ENCODE data around the gene KLHL40. TPM values are rescaled to one million over a fixed set of nuclear protein-coding genes. Genes with fewer than 3 reads are reported as not detected.

Gene KLHL40
- total RNA-seq, 1 donor from 2014 or later, result not detected

DNA sequence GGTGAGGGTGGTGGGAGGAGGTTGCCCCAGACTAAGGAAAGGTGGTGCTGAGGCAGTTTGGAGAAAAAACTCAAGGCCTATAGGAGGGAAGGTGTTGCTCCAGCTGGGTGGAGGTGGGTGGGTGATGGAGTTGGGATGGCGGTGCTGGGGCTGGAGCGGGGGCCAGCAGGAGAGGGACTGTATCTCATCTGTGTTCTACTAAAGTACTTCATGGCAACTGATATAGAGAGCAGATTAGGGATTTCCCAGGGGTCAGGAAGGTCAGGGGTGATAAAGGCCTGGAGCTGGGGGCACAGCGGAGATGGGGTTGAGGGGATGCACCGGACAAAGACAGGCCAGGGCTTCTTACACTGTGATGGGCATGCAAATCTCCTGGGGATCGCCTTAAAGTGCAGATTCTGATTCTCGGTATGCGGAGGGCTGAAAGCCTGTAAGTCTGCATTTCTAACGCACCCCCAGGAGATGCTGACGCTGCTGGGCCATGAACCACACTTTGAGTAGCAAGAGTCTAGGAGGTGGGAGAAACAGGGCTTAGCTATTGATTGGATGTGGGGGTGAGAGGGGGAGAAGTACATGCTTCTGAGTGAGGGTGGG lies 4.2 kb downstream of the KLHL40 start:
- DNase-seq (ENCODE audit: low read depth), result no peak

DNA sequence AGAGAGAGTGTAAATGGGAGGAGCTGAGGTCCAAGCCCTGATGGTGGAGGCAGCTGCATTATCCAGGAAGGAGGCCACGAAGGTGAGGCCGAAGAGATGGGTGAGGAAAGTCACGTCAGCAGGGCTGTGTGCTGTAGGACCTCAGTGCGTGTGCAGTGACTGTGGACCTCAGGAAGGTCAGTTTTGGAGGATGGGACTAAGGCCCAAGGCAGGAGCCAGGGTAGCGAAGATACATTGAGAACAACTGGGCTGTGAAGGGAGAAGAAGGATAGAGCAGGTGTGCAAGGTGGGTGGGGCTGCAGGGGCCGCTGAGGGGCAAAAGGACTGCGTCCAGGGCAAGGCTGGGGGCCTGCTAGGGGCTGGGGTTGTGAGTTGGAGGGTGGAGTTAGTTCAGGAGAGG lies 4.9 kb downstream of the KLHL40 start:
- DNase-seq (ENCODE audit: low read depth), result no peak

DNA sequence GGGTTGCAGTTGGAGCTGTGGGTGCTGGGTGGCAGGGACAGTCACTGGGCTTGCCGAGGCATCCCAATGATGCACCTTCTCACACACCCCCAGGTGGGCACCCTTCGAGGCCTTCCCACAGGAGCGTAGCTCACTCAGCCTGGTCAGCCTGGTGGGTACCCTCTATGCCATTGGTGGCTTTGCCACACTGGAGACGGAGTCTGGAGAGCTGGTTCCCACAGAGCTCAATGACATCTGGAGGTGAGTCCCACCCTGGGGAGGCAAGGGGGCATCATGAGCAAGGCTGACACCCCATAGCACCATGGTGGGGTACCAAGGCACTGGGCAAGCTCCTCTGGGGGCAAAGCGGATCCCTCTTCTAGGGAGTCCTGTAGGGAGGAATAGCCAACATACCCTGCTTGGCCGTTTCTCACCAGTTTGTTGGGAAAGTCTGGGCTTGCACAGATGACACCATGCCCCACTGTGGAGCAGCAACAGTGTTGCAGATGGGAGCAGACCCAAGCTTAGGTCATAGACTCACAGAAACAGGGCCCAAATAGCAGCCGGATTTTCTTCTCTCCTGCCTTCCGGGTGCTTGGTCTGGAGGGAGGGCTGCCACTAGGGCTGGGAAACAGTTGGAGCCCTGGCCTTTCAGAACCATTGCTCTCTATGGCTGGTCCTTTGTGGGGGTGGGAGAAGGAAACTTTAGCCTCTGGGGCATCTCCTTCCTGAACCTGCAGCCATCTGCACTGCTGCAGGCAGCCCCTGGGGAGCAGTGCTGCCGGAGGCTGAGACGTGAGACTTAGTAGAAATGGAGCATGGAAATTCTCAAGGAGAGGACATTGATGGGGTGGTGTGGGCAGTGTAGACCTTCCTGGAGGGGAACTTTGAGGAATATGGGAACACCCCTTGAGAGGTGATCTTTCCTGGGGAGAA lies 5.7 kb downstream of the KLHL40 start:
- DNase-seq (ENCODE audit: low read depth), result no peak

DNA sequence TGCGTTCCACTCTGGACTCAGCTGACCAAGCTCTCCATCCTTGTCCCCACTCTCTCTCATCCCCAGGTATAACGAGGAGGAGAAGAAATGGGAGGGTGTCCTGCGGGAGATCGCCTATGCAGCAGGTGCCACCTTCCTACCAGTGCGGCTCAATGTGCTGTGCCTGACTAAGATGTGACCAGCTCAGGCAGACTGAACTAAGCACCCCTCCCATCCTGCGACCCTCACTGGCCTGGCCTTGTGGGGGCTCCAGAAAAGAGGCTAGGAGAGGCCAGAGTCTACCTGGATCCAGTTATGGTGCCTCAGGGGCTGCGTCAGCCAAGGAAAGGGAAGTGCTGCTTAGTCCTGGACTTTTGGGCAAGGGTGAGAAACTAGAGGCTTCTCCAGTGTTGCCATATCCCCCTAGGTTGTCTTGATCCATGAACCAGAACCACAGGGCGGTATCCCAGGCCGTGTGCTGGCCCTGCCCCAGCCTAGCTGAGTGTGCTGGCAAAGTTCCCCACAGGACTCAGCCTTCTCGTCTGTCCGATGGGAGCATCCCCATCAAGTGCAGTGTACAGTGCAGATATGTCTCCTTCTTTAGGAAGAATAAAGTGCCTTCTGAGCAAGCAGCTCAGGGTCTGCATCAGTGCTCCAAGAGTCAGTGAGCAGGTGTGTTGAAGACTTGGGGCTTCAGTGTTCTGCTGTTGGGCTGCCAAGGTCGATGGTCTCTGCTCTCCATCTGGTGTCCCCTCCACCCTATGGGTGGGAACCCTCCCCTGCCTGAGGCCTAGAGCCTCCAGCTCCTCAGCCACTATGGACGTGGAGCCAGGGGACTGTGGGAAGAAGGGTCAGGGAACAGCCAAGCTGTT lies 6.7 kb downstream of the KLHL40 start:
- no peak for DNase-seq (ENCODE audit: low read depth)

DNA sequence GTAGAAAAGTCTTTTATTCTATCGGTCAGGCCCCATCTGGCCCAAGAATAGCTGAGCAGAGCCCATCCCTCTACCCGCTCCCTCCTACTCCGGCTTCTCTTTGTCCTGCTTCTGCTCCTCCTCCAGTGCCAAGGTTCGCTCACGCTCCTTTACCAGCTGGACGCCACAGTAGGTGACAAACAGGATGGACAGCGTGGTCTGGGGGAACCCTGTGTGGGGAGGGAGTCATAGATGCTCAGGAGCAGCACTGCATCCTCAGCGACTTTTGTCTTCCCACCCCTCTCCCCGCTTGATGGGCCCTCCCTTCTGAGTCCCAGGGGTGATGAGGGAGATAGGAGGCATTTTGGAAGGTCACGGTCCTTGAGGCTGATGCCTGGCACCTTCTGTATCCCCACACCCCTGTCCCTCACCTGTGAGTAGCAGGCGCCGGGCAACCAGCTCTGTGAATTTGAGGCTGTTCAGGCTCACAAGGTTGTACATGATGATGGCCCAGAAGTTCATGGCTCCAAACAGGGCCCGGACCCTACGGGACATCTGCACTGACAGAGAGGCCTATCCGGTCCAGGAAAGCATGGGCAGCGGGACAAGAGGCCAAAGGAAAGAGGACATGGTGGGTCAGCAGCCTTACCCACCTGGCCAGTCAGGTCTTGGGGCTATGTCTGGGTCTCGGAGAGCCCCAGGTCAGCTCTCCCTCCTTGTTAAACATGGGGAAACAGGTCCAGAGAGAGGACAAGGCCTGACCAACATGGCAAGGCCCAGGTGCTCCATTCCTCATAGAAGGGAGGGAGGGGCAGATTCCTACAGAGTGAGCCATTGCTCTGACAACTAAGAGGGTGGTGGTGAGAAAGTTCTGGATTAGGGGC lies 7.6 kb downstream of the KLHL40 start:
- DNase-seq (ENCODE audit: low read depth), result no peak

DNA sequence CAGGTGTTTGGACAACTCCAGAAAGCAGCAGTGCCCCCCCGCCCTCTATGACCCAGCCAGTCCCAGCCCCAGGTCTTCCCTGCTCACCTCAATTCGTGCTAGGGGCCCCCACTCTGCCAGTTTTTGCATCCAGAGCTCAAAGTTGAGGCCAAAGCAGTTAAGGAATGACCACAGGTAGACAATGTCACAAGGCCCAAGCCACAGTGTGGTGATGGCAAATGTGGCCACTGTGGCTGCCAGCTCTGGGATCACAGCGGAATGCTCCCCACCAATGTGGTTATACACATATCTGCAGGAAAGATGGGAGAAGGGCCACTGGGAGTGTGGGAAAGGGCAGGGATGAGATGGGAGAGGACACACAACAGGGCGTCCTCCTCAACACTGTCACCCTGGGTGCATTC lies 8.2 kb downstream of the KLHL40 start:
- DNase-seq (ENCODE audit: low read depth), result no peak

DNA sequence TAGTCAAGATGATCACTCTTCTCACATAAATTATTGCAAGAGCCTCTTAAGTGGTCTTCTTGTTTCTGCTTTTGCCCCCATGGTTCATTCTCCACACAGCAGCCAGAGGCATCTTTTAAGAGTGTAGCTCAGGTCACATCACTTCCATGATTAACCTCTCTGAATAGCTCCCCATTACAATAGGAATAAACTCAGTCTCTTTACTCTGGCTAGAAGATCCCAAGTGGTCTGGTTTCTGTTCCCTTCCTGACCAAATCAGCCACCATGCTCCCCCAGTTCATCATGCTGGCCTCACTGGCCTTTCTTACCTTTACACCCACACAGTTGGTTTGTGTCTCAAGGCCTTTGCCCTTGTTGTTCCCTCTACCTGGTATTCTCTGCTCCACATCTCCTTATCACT lies 9.0 kb downstream of the KLHL40 start:
- DNase-seq (ENCODE audit: low read depth), result no peak

DNA sequence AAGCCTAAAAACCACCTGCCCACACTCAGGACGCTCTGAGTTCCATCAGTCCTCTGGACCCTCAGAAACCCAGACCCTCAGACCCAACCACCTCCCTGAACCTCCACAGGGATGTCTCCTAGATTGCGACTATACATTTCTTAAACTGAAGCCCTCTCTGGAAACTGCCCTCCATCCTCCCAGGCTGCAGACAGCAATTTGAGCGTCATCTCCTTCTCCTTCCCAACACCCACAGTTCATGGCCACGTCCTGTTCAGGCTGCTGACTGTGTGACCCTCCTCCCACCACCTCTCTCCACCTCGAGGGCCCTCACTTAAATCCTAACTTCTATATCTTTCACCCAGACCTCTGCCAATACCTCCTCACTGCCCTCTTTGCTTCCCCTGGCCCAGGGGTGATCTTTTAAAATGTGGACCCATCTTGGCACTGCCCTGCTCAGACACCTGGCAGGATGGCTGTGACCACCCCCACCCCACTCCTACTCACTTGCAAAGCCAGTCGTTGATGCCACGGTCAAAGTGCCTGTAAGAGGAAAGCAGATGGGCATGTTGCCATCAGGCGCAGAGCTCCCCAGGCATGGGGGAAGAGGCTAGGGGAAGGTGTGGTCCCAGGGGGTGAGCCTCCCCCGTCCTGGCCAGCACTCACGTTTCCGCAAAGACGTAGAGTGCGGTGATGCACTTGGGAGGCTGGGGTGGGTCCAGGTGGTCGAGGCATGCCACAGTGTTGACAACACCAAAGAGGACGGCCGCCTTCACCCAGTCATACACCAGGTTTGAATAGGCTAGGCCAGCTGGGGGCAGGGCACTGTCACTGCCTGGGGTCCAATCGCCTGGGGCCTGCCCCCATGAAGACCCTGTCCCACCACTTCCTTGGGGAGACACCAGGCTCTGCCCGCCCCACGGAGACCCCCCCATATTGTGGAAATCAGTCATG lies 11.3 kb downstream of the KLHL40 start:
- DNase-seq (ENCODE audit: low read depth), result no peak

DNA sequence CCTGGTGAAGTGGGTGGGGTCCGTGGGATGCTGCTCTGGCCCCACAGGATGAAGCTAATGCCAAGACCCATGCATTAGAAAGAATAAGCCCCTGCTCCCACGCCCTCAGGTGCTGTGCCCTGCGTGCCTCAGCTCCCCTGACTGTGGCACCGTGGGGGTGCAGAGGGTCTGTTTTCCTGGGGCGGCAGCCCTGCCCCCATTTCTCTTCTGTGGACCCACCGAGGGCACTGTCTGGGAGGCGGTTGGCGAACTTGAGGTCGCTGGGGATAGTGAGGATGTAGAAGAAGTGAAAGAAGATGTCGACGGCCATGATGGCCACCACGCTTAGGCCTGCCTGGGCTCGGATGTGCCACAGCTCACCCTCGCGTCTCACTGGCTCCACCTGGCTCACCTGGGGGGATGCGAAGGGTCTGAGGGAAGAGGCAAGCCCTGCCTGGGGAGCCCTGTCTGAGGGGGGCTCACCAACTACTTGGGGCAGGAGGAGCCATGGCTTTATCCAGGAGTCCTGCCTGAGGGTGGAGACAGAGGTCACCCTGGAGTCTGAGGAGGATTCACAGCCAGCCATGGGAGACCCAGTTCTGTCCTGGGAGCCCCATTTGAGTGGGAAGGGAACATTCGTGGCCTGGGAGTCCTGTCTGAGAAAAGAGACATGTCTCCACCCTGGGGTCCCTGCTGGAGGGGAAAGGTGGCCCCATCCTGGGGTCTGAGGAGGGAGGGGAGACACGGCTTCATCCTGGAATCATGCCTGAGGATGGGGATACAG lies 12.1 kb downstream of the KLHL40 start:
- DNase-seq (ENCODE audit: low read depth), result no peak

DNA sequence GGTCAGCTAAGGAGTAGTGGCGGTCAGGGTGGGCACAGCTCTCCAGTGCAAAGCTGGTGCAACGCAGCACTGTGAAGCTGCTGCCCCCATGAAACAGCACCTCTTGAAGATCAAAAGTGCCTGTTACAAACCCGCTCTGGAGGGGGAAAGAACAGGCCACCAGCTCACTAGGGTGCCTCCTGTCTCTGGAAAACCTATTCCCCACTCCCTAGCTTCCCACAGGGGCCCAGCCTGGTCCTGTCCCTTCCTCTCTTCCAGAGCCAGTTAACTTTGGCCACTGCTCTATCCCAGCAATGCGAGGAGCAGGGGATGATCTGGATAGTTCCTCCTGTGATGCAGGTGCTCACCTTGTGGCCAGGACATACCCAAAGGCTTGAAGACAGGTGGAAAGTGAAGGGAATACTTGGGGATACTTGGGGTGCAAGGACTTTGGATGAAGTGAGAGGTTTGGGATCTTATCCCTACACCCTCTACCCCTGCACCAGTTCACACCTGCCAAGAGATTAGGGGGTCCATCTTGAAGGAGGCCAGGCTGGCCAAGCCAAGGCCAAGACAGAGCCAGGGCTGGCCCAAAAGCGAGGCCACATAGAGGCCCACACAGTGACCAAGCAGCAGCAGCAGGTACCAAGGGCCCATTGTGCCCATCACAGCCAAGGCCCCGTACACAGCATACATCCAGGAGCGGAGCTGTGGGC lies 13.0 kb downstream of the KLHL40 start:
- DNase-seq (ENCODE audit: low read depth), result no peak

DNA sequence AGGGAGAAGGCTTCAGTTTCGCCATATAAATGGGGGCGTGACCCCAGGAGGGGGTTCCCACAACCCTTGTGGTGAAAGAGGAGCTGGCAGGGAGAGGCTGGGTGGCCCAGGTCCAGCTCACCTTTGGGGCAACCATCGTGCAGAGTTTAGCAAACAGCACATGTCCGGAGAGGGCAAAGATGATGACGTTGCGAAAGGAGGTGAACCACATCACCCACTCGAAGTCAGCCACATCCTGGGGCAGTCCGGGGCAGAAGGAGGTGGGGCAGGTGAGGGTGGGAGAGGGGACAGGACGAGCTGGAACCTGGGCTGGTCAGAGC lies 13.5 kb downstream of the KLHL40 start:
- DNase-seq (ENCODE audit: low read depth), result peak; percentile 19

DNA sequence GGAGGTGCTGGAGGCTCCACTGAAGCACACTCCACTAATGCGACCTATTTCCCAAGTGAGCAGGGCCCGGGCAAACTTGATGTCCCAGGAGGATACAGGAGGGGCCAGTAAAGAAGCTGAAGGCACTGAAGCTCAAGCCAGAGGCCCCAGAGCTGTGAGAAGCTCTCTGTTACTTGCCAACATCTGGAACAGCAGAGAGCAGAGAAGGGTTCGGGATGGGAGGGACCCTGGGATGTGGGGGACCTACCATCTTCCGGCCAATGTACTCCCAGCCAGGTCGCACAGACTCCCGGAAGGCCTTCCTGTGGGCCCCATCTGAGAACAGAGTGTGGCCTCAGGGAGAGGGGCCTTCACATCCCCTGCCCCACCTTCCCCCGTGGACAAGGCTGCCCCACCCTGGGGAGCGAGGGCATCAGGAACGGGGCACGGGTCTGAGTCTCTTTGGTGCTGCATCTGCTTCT lies 14.2 kb downstream of the KLHL40 start:
- DNase-seq (ENCODE audit: low read depth), result no peak

DNA sequence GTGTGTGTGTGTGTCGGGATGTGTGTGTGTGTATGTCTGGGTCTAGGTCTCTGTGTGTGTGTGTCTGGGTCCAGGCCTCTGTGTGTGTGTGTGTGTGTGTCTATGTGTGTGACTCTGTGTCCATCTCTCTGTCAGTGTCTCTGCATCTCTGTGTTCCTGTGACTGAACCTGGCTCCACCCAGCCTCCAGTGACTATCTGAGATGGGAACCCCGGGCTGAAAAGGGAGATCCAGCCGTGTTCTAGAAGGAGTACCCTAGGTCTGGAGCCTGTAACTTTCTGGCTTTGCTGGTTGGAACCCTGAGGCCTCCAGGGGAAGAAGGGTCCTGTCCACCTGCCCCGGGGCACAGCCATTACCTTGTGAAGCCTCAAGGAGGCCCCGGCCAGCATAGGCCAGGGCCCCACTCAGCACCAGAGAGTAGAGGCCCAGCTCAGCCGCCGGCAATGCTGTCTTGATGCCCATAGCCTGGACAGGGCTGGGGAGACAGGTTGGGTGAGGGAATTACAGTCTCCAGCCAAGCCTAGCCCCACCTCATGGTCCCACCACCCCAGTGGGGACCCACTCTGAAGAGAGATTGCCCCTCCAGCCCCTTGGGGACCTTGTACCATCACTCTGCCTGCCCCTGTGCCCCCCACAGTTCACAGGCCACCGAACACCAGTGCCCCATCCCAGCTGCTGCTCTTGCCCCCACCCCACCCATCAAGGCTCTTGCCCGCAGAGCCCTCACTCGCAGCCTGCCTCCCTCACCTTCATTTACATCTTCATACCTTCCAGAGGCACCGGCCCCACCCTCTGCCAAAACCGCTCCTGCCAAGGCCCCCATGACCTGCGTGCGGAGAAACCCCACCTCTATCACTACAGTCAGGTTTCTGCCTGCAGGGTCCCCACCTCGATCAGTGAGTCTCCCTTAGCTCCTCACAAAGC lies 15.3 kb downstream of the KLHL40 start:
- DNase-seq (ENCODE audit: low read depth), result no peak

DNA sequence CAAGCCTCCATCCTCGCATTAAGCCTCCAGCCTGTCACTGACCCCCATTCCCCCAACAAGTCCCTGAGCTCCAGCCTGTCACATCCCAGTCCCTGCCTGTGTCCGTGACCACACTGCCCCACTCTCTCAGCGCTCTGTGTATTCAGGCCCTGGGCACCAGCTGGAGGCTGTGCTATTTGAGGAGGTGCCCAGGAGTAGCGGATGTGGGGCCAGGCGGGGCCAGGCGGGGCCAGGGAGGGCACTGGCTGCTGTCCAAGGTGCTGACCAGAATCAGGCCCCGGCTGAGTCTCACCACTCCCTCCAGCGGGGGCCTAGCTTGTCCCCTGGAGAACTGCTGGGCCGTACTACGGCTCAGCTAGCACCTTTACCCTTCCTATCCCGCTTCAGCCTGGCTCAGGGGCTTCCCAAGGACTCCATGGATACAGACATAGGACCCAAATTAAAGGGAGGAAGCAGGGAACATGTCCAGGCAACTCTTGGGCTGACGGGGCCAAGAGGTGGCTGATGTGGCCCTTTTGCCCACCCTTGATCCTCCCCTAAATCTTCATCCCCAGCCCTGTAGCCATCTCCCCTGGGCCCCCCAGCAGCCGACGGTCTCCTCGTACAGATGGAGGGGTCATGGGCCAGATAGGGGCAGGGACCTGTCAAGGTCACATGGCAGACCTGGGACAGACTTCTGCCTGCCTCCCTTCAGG lies 16.2 kb downstream of the KLHL40 start:
- peak; percentile 16 for DNase-seq (ENCODE audit: low read depth)

DNA sequence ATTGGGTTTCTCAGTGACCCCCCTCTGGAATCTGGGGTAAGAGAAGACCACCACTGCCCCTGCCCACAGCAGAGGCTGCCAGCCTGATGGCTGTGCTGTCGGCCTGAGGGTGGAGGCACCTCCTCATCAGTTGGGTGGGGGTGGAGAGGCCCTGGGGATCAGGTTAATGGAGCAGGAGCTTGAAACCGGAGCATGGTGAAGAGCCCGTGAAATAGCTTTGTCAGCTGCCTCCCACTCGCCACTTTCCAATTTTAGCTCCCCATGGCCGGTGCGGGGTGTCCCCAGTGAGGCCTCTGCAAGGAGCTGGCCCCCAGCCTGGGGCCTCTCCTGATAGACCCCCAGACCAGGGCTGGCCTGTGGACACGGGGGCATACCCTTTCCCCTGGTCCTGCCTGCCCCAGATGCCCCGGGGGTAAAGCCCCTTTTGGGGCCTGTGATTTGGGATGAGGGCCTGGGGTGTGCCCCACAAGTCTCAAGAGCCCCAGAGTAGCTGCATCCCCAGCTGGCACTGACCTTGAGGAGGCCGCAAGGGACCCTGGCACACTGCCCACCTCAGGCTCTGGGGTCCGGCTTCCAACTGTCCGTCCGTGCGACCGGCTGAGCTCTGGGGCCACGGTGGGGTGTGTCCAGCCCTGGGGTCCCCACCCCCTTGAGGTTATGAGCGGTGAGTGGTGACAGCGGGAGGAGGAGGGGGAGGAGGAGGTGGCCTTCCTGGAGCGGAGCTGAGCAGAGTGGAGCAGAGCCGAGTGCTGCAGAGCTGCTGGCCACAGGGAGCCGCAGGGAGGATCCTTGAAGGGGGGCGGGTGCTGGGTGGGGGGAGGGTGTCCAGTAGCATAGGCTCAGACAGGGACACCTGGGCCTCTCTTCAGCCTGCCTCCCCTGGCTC lies 17.0 kb downstream of the KLHL40 start, which contains the start of gene HHATL:
TSS of gene HHATL (minus strand) at position 733 of the 886 bp plus-strand sequence. CDS start 1,972 bp downstream, outside the sequence.
- no peak for DNase-seq (ENCODE audit: low read depth)

All from renal cortical epithelial cell (primary cell).